DOHH2 (cell line): Measurements from ENCODE around the gene ACSF2.

Experiments used
- H3F3A ChIP-seq: fragments of 200-600 bp; sonication (generic), shearing (Covaris generic); 2 replicates; pipeline ENCODE4 v1.6.0; 2016; ENCODE audit warnings: antibody characterized with exemption, mild to moderate bottlenecking; ENCODE audit not compliant: control insufficient read depth, insufficient read depth
- H3K27ac ChIP-seq: fragments of 200-600 bp; sonication (generic); 2 replicates; pipeline ENCODE4 v1.5.1; 2014; ENCODE audit warnings: low read depth, mild to moderate bottlenecking, low read length, moderate library complexity
- H3K27me3 ChIP-seq: fragments of 200-600 bp; sonication (generic); 2 replicates; pipeline ENCODE4 v1.6.1; 2014; ENCODE audit warnings: mild to moderate bottlenecking, low read length, mixed read lengths; ENCODE audit not compliant: control insufficient read depth
- H3K36me3 ChIP-seq: fragments of 200-600 bp; sonication (generic); 2 replicates; pipeline ENCODE4 v1.6.1; 2014; ENCODE audit warnings: mild to moderate bottlenecking, low read length, moderate library complexity, mixed read lengths; ENCODE audit not compliant: control insufficient read depth
- H3K4me1 ChIP-seq: fragments of 200-600 bp; sonication (generic); 2 replicates; pipeline ENCODE4 v1.6.1; 2014; ENCODE audit warnings: mild to moderate bottlenecking, low read length, mixed read lengths; ENCODE audit not compliant: control insufficient read depth
- H3K4me2 ChIP-seq: fragments of 200-600 bp; sonication (generic); 2 replicates; pipeline ENCODE4 v1.6.0; 2014; ENCODE audit warnings: mild to moderate bottlenecking, low read length, moderate library complexity
- H3K4me3 ChIP-seq: fragments of 200-600 bp; sonication (generic); 2 replicates; pipeline ENCODE4 v1.5.1; 2014; ENCODE audit warnings: mild to moderate bottlenecking, low read length, mixed read lengths
- H3K79me2 ChIP-seq: fragments of 200-600 bp; sonication (generic); 2 replicates; pipeline ENCODE4 v1.6.1; 2014; ENCODE audit warnings: mild to moderate bottlenecking, low read length, mixed read lengths; ENCODE audit not compliant: control insufficient read depth
- H3K9me2 ChIP-seq: fragments of 200-600 bp; sonication (generic); replicated peaks from 2 replicates; pipeline ENCODE4 v1.6.1; 2014; ENCODE audit warnings: mild to moderate bottlenecking, low read length, mixed read lengths; ENCODE audit not compliant: control insufficient read depth
- H3K9me3 ChIP-seq: fragments of 200-600 bp; sonication (generic); 2 replicates; pipeline ENCODE4 v1.6.1; 2014; ENCODE audit warnings: antibody characterized with exemption, low read length, mixed read lengths; ENCODE audit not compliant: control insufficient read depth, insufficient read depth
- H4K20me1 ChIP-seq: fragments of 200-600 bp; sonication (generic); 2 replicates; pipeline ENCODE4 v1.6.0; 2014; ENCODE audit warnings: low read depth, mild to moderate bottlenecking, antibody characterized with exemption, low read length, moderate library complexity; ENCODE audit not compliant: control insufficient read depth, insufficient read depth
- EZH2phosphoT487 ChIP-seq: fragments of 200-600 bp; sonication (generic); IDR thresholded peaks from 2 replicates; pipeline ENCODE4 v1.6.1; 2017; ENCODE audit warnings: borderline replicate concordance, mild to moderate bottlenecking, antibody characterized with exemption, low read length, moderate library complexity, mixed read lengths
- TF ChIP-seq, protein P1 (sequence below): fragments of 200-600 bp; sonication (generic); IDR thresholded peaks from one replicate; pipeline ENCODE4 v1.5.1; 2014; ENCODE audit warnings: antibody characterized with exemption, mild to moderate bottlenecking, low read depth, low read length; ENCODE audit not compliant: poor library complexity, severe bottlenecking

Gene ACSF2

DNA sequence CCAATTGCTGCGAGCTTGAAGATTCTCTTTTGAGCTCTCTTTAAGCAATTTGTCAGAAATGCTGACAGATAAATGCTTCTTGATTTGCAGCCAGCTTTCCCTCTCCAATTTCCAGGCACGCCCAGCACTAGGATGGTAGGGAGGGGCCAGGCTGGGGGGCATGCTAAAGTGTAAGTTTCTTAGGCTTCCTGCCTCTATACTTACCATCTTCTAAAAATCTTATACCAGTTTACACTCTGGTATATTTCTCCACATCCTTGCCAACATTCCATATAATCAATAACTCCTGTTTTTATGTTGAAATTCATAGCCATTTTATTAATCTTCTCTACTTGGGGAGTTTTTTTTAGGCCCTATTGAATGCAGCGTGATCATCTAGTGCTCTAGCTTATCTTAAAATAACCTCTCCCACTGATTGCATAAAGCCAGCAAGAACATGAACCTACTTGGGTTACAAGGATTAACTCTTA, 17.5 kb downstream of the ACSF2 start:
- H4K20me1 ChIP-seq: no peaks in the 10 kb centered on the region
- TF ChIP-seq, protein P1, sequence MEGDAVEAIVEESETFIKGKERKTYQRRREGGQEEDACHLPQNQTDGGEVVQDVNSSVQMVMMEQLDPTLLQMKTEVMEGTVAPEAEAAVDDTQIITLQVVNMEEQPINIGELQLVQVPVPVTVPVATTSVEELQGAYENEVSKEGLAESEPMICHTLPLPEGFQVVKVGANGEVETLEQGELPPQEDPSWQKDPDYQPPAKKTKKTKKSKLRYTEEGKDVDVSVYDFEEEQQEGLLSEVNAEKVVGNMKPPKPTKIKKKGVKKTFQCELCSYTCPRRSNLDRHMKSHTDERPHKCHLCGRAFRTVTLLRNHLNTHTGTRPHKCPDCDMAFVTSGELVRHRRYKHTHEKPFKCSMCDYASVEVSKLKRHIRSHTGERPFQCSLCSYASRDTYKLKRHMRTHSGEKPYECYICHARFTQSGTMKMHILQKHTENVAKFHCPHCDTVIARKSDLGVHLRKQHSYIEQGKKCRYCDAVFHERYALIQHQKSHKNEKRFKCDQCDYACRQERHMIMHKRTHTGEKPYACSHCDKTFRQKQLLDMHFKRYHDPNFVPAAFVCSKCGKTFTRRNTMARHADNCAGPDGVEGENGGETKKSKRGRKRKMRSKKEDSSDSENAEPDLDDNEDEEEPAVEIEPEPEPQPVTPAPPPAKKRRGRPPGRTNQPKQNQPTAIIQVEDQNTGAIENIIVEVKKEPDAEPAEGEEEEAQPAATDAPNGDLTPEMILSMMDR: no peak
- TF ChIP-seq EZH2phosphoT487: no peak
- no peak overlapping the region for H3K4me2 ChIP-seq
- H3K4me3 ChIP-seq: no peak overlapping the region
- no peaks in the 10 kb centered on the region for H3K4me1 ChIP-seq
- no peaks in the 10 kb centered on the region for H3K79me2 ChIP-seq
- no peaks in the 10 kb centered on the region for H3K9me2 ChIP-seq
- H3K27me3 ChIP-seq: no peaks in the 10 kb centered on the region
- H3F3A ChIP-seq: no peaks in the 10 kb centered on the region
- H3K9me3 ChIP-seq: no peaks in the 10 kb centered on the region
- H3K27ac ChIP-seq: no peak overlapping the region
- H3K36me3 ChIP-seq: no peaks in the 10 kb centered on the region

GRCh38 chr17:50444841-50445715, 19.1 kb downstream of the ACSF2 start:
- Histone ChIP-seq H3K9me3 (no peaks in the 10 kb centered on the region), H3K4me2 (no peak overlapping the region), H3K4me3 (no peak overlapping the region), H4K20me1 (no peaks in the 10 kb centered on the region), H3K4me1 (no peaks in the 10 kb centered on the region), H3K27ac (no peak overlapping the region), H3K79me2 (no peaks in the 10 kb centered on the region), H3K9me2 (no peaks in the 10 kb centered on the region), H3F3A (no peaks in the 10 kb centered on the region), H3K27me3 (no peaks in the 10 kb centered on the region), H3K36me3 (no peaks in the 10 kb centered on the region)
- TF ChIP-seq, protein P1: no peak
- no peak for TF ChIP-seq EZH2phosphoT487

- no peaks in the 10 kb centered on the region for H4K20me1 ChIP-seq
- TF ChIP-seq, protein P1: no peak
- no peak for TF ChIP-seq EZH2phosphoT487
- H3K9me3 ChIP-seq: no peaks in the 10 kb centered on the region
- H3F3A ChIP-seq: no peaks in the 10 kb centered on the region
- H3K4me2 ChIP-seq: no peak overlapping the region
- no peak overlapping the region for H3K27ac ChIP-seq
- no peaks in the 10 kb centered on the region for H3K79me2 ChIP-seq
- H3K36me3 ChIP-seq: no peaks in the 10 kb centered on the region
- no peaks in the 10 kb centered on the region for H3K9me2 ChIP-seq
- H3K4me3 ChIP-seq: no peak overlapping the region
- no peaks in the 10 kb centered on the region for H3K4me1 ChIP-seq
- H3K27me3 ChIP-seq: no peaks in the 10 kb centered on the region
Observed at GRCh38 chr17:50445730-50446325, 19.8 kb downstream of the ACSF2 start.
